HepG2 (cell line): ENCODE data around the gene EGLN1. TPM values are rescaled to one million over a fixed set of nuclear protein-coding genes. Genes with fewer than 3 reads are reported as not detected.

Source experiments
- ATAC-seq: fragments of 200-7000 bp; cut with Tn5 transposase; 3 replicates; pipeline ENCODE4 v1.9.1; 2020; ENCODE audit warnings: mild to moderate bottlenecking, moderate library complexity
- BruUV-seq: library from RNA; stranded (reverse); fragments of 400-500 nt; replicated peaks from 2 replicates; lab custom pipeline; 2021; lab: Mats Ljungman, UMichigan
- CTCF ChIA-PET: fragments of 300-600 bp; formaldehyde crosslinking; extraction: SDS; loops from one replicate; lab custom pipeline; 2021; ENCODE audit warnings: low total read pairs, inconsistent platforms, low intra/inter-chr PET ratio; lab: Yijun Ruan, JAX
- POLR2A ChIA-PET: fragments of 350-600 bp; sonication (Branson Sonifier 250); formaldehyde crosslinking; loops from one replicate; lab custom pipeline; 2020; ENCODE audit warnings: antibody characterized with exemption, inconsistent platforms; lab: Yijun Ruan, JAX
- DNase-seq: peaks from one replicate; pipeline ENCODE4 v3.0.0-alpha.2; 2015; ENCODE audit warnings: low spot score
- FAIRE-seq: peaks from 3 replicates; lab custom pipeline; 2011; peaks lifted over from hg19 to GRCh38; lab: Jason Lieb, UNC
- H2AFZ ChIP-seq: one replicate; pipeline ENCODE4 v1.6.1; 2011; ENCODE audit warnings: low read length, inconsistent platforms
- H3K27ac ChIP-seq: fragments of 300-600 bp; 3 replicates; pipeline ENCODE4 v1.8.0; 2011; ENCODE audit warnings: mixed run types, mild to moderate bottlenecking, mixed read lengths, low read length, inconsistent platforms; ENCODE audit not compliant: insufficient read depth; ENCODE audit errors: extremely low read length
- H3K27me3 ChIP-seq, 2 experiments: fragments of 200-600 bp in 1 of 2; 2 replicates in 1 of 2; 3 replicates in 1 of 2; pipeline versions ENCODE4 v1.6.0 to v1.8.0; 2011; ENCODE audit warnings: low read length in 2 of 2, mild to moderate bottlenecking in 2 of 2, moderate library complexity in 2 of 2, inconsistent platforms in 1 of 2; ENCODE audit not compliant: insufficient read depth in 2 of 2, control insufficient read depth in 1 of 2
- H3K36me3 ChIP-seq, 2 experiments: fragments of 200-600 bp in 1 of 2; replicated peaks in 1 of 2; 2 replicates in 1 of 2; 3 replicates in 1 of 2; pipeline versions ENCODE4 v1.5.1 to v1.8.0; 2011; ENCODE audit warnings: low read length in 2 of 2, inconsistent platforms in 1 of 2; ENCODE audit not compliant: insufficient read depth in 2 of 2, control insufficient read depth in 1 of 2
- H3K4me1 ChIP-seq: 2 replicates; pipeline ENCODE4 v1.5.1; 2012; ENCODE audit warnings: low read length, inconsistent platforms; ENCODE audit not compliant: insufficient read depth
- H3K4me2 ChIP-seq: 2 replicates; pipeline ENCODE4 v1.6.0; 2011; ENCODE audit warnings: low read depth, low read length, inconsistent platforms
- H3K4me3 ChIP-seq, 3 experiments: fragments of 200-600 bp in 1 of 3; sonication (generic), shearing (Covaris generic) in 1 of 3; replicated peaks in 1 of 3; 2 replicates each; pipeline ENCODE4 v1.5.1; 2011 to 2016; ENCODE audit warnings: low read length in 3 of 3, inconsistent platforms in 2 of 3, low read depth in 2 of 3, mild to moderate bottlenecking in 2 of 3, control low read depth in 1 of 3, mixed read lengths in 1 of 3; ENCODE audit not compliant: insufficient read depth in 1 of 3
- H3K79me2 ChIP-seq: one replicate; pipeline ENCODE4 v1.6.1; 2011; ENCODE audit warnings: low read length, inconsistent platforms; ENCODE audit not compliant: insufficient read depth
- H3K9ac ChIP-seq: 2 replicates; pipeline ENCODE4 v1.6.0; 2011; ENCODE audit warnings: mild to moderate bottlenecking, low read depth, low read length, inconsistent platforms; ENCODE audit not compliant: insufficient read depth
- H3K9me3 ChIP-seq: 2 replicates; pipeline ENCODE4 v1.5.1; 2012; ENCODE audit warnings: mild to moderate bottlenecking, low read length
- H4K20me1 ChIP-seq: 2 replicates; pipeline ENCODE4 v1.6.0; 2011; ENCODE audit warnings: inconsistent platforms, mild to moderate bottlenecking, low read length, moderate library complexity; ENCODE audit not compliant: insufficient read depth
- ARID2 ChIP-seq: sonication (generic); formaldehyde crosslinking; IDR thresholded peaks from 2 replicates; pipeline ENCODE4 v1.8.1; 2022; ENCODE audit warnings: mild to moderate bottlenecking, missing genetic modification reagents, borderline replicate concordance
- DNMT3B ChIP-seq: conservative IDR thresholded peaks from 2 replicates; pipeline ENCODE4 v1.6.1; 2016; ENCODE audit warnings: missing biosample characterization, control low read depth
- FOXO4 ChIP-seq: sonication (generic); formaldehyde crosslinking; conservative IDR thresholded peaks from 2 replicates; pipeline ENCODE4 v1.8.1; 2023; ENCODE audit warnings: missing genetic modification reagents
- HOXA5 ChIP-seq: sonication (generic); formaldehyde crosslinking; IDR thresholded peaks from 2 replicates; pipeline ENCODE4 v1.4.0; 2020; ENCODE audit warnings: missing genetic modification reagents
- KDM3A ChIP-seq: IDR thresholded peaks from 2 replicates; pipeline ENCODE4 v1.6.1; 2018; ENCODE audit warnings: low read depth, missing compliant biosample characterization
- RARA ChIP-seq: IDR thresholded peaks from 2 replicates; pipeline ENCODE4 v1.6.1; 2016; ENCODE audit warnings: missing genetic modification reagents, missing compliant biosample characterization
- SAP130 ChIP-seq: IDR thresholded peaks from 2 replicates; pipeline ENCODE4 v1.6.1; 2016; ENCODE audit warnings: low read depth
- SP5 ChIP-seq: IDR thresholded peaks from 2 replicates; pipeline ENCODE4 v1.6.1; 2016; ENCODE audit warnings: low read depth, borderline replicate concordance
- ZNF282 ChIP-seq: fragments of 450-650 bp; IDR thresholded peaks from 2 replicates; pipeline ENCODE4 v1.6.1; 2018; ENCODE audit not compliant: partially characterized antibody
- ZNF607 ChIP-seq: sonication (generic); formaldehyde crosslinking; IDR thresholded peaks from 2 replicates; pipeline ENCODE4 v1.5.1; 2020; ENCODE audit warnings: missing genetic modification reagents, mild to moderate bottlenecking, borderline replicate concordance
- ZNF766 ChIP-seq: sonication (generic); formaldehyde crosslinking; IDR thresholded peaks from 2 replicates; pipeline ENCODE4 v1.5.0; 2020; ENCODE audit warnings: missing genetic modification reagents, borderline replicate concordance
- WGBS: methylation state at CpG from one replicate; pipeline ENCODE4 v1.1.6; 2017; ENCODE audit warnings: low lambda C conversion rate; 5-methylcytosine and 5-hydroxymethylcytosine counted together
- in situ Hi-C: cut with HindIII; loops from 2 replicates; pipeline ENCODE4 v1.10.0; 2017; ENCODE audit warnings: low pct_unique_long_range_greater_than_20kb; ENCODE audit not compliant: extremely low pct_ligation_motif_present
- intact Hi-C: fragments of 100-400 bp; cut with micrococcal nuclease; formaldehyde crosslinking; loops from one replicate; pipeline ENCODE4 v1.10.0; 2022; ENCODE audit not compliant: unreplicated experiment
- polyA plus RNA-seq, 8 experiments: library from polyadenylated mRNA; depleted of rRNA in 3 of 8; stranded (reverse) in 7 of 8; unstranded in 1 of 8; fragments of >200 nt; fragmentation: Illumina TruSeq in 4 of 8; extraction: Trizol in 4 of 8; gene quantifications; 2 replicates each; pipeline versions ENCODE4 v1.2.1 to v1.2.3, GENCODE V29; 2011 to 2016; ENCODE audit warnings: low read depth in 4 of 8, missing spikeins in 1 of 8, mixed read lengths in 1 of 8; ENCODE audit not compliant: insufficient read depth in 1 of 8
- total RNA-seq, 5 experiments: library from RNA; depleted of rRNA; stranded (reverse); fragments of >200 nt; fragmentation: Illumina TruSeq; extraction: Trizol; gene quantifications; 2 replicates each; pipeline ENCODE4 v1.2.3, GENCODE V29; 2016; ENCODE audit warnings: low read depth in 1 of 5
- TF ChIP-seq, protein P1 (sequence below): sonication (generic); IDR thresholded peaks from 2 replicates; pipeline ENCODE4 v1.6.1; 2016; ENCODE audit warnings: low read depth, borderline replicate concordance
- TF ChIP-seq, protein P2 (sequence below), 2 experiments: sonication (generic) in 1 of 2; formaldehyde crosslinking in 1 of 2; IDR thresholded peaks; 2 replicates each; pipeline versions ENCODE4 v1.6.1 to v1.9.0; 2014 to 2022; ENCODE audit warnings: antibody characterized with exemption in 1 of 2, borderline replicate concordance in 1 of 2, inconsistent platforms in 1 of 2, low read depth in 1 of 2, missing genetic modification reagents in 1 of 2

EGLN1 gene
- total and polyA plus RNA-seq, 2 of the 13 experiments (the other 11 are each of a cell fraction or from before 2014, with no cell fraction given): 34.4 to 44.1 TPM

DNA sequence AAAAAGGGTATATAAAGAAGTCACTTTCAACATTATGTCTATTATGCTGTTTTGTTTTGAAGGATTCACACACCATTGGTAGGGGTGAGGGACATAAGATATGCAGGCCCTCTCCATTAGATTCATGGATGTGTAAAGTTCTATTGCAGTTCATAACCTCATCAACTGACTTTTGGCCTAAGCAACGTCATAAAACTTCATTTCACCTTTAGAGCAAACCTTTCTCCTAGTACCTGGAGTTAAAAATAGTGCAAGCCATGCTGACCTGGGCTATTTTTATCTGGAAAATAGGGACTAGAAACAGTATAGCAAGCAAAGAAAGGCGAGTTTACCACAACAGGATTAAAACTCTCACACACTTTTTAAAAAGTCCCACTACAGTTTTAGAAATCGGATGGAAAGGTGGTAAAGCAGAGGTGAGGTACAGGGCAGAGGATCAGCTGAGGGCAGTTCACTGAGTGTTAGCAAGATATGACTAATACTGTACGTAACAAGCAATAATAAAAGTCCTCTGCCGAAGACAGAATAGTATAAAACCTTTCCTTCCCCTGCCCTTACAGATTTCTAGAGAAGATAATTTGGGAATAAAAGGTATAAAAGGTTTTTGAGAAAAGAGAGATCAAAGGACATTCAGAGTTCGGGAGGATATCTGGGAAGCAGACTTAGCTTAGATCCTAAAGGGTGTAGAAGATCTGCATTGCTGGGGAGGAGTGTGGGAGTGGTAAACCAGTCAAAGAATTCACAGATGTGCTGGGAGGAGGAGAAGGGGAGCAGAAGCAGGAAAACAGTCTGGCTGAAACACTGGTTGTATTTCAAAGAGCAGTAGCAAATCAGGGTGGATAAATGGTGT lies 14.3 kb downstream of the EGLN1 start:
- H3K4me3 ChIP-seq: no peak overlapping the region
- intact Hi-C loops (no loop called here), in situ Hi-C loops (no loop called here)
- ChIA-PET POLR2A (interaction anchor here (0.6 kb wide), 1 partner anchor 16 kb away, joined by 3 read pairs; no protein-coding TSS in a partner anchor), CTCF (no interaction called here)
- no peaks in the 10 kb centered on the region; a peak in 1 of 5 replicates for H3K27me3 ChIP-seq
- no peaks in the 10 kb centered on the region for H3K9me3 ChIP-seq
- H4K20me1 ChIP-seq: peaks cover 82% of the 10 kb centered on the region
- H3K9ac ChIP-seq: no peak overlapping the region
- BruUV-seq: no TSS peak
- no peak for FAIRE-seq
- H3K4me2 ChIP-seq: 0 out of 2 replicates have a peak overlapping the region, but pooled peaks have one; percentile 23
- H3K79me2 ChIP-seq: peaks cover 96% of the 10 kb centered on the region
- H3K36me3 ChIP-seq: peaks cover 12 to 48% of the 10 kb centered on the region in 2 experiments
- H2AFZ ChIP-seq: no peak overlapping the region
- H3K4me1 ChIP-seq: peaks cover 67% of the 10 kb centered on the region
- no peak for DNase-seq
- peak; percentile 60 for ATAC-seq
- TF ChIP-seq FOXO4 (CRISPR knock-in tag) (0 out of 2 replicates have a peak, but pooled peaks have one; percentile 17), ZNF607 (CRISPR knock-in tag) (no peak), SAP130 (CRISPR knock-in tag) (0 out of 2 replicates have a peak, but pooled peaks have one; percentile 31), HOXA5 (CRISPR knock-in tag) (no peak), SP5 (CRISPR knock-in tag) (no peak), ZNF282 (no peak), ARID2 (CRISPR knock-in tag) (no peak), DNMT3B (CRISPR knock-in tag) (no peak), ZNF766 (no peak), RARA (CRISPR knock-in tag) (0 out of 2 replicates have a peak, but pooled peaks have one; percentile 43), KDM3A (CRISPR knock-in tag) (no peak)
- TF ChIP-seq, protein P1, sequence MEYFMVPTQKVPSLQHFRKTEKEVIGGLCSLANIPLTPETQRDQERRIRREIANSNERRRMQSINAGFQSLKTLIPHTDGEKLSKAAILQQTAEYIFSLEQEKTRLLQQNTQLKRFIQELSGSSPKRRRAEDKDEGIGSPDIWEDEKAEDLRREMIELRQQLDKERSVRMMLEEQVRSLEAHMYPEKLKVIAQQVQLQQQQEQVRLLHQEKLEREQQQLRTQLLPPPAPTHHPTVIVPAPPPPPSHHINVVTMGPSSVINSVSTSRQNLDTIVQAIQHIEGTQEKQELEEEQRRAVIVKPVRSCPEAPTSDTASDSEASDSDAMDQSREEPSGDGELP: peak; percentile 18; the same call in 1 of the 2 replicates
- TF ChIP-seq, protein P2, sequence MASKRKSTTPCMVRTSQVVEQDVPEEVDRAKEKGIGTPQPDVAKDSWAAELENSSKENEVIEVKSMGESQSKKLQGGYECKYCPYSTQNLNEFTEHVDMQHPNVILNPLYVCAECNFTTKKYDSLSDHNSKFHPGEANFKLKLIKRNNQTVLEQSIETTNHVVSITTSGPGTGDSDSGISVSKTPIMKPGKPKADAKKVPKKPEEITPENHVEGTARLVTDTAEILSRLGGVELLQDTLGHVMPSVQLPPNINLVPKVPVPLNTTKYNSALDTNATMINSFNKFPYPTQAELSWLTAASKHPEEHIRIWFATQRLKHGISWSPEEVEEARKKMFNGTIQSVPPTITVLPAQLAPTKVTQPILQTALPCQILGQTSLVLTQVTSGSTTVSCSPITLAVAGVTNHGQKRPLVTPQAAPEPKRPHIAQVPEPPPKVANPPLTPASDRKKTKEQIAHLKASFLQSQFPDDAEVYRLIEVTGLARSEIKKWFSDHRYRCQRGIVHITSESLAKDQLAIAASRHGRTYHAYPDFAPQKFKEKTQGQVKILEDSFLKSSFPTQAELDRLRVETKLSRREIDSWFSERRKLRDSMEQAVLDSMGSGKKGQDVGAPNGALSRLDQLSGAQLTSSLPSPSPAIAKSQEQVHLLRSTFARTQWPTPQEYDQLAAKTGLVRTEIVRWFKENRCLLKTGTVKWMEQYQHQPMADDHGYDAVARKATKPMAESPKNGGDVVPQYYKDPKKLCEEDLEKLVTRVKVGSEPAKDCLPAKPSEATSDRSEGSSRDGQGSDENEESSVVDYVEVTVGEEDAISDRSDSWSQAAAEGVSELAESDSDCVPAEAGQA (IDR thresholded peaks at IDR 0.05; ENCODE audit: low read depth): no peak
- TF ChIP-seq, protein P2 (CRISPR knock-in tag; IDR thresholded peaks at IDR 0.05; ENCODE audit: borderline replicate concordance): no peak
- 47% methylated on average over 6 of the region's 6 CpGs for WGBS
- H3K27ac ChIP-seq: no peak overlapping the region
